COR-L47 (cell line): Measurements from ENCODE around the gene GPAT2.
"Not testable (repeated sequence)": the region's sequence is repeated elsewhere in the genome, so short reads cannot be mapped to it uniquely, and the experiment has no call there.

ENCODE experiments used
- DNase-seq: peaks from one replicate; lab custom pipeline; 2025; lab: John Stamatoyannopoulos, UW

GPAT2 gene

GRCh38 chr2:96064760-96065159, 30.0 kb upstream of the GPAT2 start:
- DNase-seq: not testable (repeated sequence)

GRCh38 chr2:96064047-96064675, 29.4 kb upstream of the GPAT2 start:
- DNase-seq: not testable (repeated sequence)

DNA sequence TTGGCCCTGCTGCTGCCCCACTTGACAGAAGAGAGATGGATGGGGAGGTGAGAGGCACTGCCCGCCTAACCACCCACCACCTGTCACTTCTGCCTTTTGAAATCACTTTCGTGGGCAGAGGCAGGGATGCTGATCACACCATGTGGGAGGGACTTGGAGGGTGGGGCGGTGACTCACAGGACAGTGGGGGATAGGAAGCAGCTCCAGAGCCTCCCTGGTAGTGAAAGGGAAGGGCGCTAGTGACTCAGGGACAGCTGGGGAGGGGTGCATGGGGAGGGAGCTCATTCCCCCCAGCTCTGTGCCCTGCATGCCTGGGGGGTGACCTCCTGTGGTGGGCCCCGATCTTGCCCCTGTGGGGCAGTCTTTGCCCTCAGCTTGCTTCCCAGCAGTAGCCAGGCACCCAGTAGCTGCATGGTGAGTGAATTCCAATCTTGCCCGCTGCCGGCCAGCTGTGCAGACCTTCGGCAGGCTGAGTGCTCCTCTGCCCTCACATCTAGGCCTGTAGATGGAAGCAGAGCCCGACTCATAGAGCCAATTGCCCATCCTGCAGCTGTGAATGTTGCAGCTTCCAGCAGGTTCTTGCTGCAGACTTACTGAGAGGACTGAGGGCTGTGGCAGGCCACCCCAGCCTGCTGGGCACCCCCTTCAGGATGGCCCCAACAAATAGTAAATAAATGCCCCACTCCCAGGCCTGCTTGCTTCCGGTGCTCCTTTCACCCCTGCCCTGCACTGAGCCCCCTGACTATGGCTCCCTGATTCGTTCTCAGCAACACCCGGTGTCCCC, 28.6 kb upstream of the GPAT2 start:
- DNase-seq: not testable (repeated sequence)

- DNase-seq: not testable (repeated sequence)
These were observed 27.8 kb upstream of the GPAT2 start for GRCh38 chr2:96062483-96062882.

GRCh38 chr2:96061901-96062300, 27.2 kb upstream of the GPAT2 start:
- not testable (repeated sequence) for DNase-seq

- not testable (repeated sequence) for DNase-seq
These were observed 26.6 kb upstream of the GPAT2 start for GRCh38 chr2:96061197-96061817.

GRCh38 chr2:96060325-96060724, 25.6 kb upstream of the GPAT2 start:
- DNase-seq: not testable (repeated sequence)

GRCh38 chr2:96059443-96059842, 24.7 kb upstream of the GPAT2 start:
- DNase-seq: not testable (repeated sequence)

DNA sequence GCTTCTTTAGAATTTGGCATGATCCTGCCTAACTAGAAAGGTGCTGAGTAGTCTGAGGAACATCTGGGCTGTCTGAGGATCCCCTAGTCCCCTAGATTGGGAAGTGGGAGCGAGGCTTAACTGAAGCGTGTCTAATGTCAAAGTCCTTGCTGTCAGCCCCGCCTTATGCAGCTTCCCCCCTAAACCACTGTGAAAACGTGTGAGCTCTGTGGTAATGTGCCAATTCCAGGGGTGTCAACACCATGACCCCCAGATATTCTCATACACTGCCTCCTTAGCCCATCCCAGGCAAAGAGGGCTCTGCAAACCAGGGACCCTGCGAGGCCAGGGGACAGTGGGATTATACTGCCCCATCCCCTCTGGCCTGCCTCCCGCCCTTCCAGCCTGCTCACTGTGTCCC, 21.1 kb upstream of the GPAT2 start:
- not testable (repeated sequence) for DNase-seq

- DNase-seq: not testable (repeated sequence)
These were observed 19.8 kb upstream of the GPAT2 start for GRCh38 chr2:96054537-96054936.

- DNase-seq: not testable (repeated sequence)
These were observed 18.7 kb upstream of the GPAT2 start for GRCh38 chr2:96053385-96053784.

DNA sequence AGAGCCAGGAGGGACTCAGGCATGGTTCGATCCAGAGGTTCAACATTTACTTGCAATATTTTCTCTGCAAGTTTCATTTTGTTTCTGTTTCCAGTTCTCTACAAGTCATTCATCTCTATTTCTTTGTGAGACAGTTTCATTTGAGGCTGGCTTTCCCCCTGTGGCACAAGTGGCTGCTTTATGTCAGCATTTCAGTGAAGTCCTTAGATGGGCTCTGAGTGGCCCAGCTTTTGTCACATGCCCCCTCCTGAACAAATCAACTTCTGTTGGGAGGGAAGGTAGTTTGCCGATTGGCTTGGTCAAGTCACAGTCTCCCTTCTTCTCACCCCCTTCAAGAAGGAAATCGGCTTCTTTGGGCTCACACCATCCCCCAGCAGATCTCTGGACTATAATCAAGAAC, 17.9 kb upstream of the GPAT2 start:
- DNase-seq: not testable (repeated sequence)

- DNase-seq: not testable (repeated sequence)
These were observed 15.2 kb upstream of the GPAT2 start for GRCh38 chr2:96049917-96050262.

DNA sequence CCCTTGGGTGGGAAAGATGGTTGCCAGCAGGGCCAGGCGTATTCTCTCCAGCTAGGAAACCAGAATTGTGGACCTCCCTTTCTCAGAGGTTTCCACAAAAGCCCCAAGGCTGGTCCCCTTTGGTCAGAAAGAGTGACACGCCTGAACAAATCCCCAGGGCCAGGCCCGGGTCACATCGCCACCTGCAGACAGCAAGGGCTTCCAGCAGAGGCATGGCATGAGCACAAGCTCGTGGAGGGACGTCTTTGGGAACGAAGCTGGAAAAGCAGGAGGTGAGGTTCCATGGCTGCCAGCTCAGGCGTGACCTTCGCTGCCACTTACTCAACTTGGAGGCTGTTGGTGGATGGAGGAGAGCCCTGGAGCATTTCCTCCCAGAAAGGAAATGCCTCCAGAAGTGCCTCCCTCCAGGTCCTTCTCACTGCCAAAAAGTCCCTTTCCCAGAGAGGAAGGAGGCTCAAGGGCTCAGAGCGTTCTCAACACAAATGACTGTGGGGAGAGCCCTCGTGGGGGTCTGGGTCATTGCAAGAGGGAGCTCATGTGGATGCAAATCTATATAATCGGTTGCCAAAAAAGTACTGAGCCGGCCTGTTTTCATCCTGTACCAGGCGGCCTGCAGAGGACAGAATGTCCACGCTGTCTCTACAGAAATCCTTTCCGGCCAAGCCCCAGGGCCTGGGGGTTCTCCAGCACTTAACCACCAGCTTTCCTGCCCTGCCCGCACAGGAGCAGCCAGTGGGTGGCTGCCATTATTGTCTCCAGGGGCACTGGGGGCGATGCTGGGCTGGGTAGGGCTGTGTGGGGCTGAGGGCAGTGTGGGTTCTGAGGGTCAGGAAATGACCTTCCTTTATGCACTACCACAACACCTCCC, 14.6 kb upstream of the GPAT2 start:
- not testable (repeated sequence) for DNase-seq

- not testable (repeated sequence) for DNase-seq
These were observed 838 bp upstream of the GPAT2 start for GRCh38 chr2:96035554-96035953.

DNA sequence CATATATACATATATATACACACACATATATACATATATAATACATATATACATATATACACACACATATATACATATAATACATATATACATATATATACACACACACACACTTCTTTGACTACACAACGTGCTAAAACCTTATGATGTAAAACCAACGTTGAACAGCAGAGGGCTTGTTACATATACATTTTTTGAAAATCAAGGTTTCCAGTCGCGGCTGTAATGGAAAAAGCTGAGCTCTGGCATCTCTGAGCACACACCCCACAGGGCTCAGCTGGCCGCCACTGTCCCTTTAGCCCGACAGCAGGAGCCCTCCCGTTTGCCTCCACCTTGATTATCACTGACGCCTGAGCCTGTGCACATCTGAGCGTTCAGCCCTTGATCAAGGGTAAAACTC, 719 bp downstream of the GPAT2 start:
- not testable (repeated sequence) for DNase-seq

DNA sequence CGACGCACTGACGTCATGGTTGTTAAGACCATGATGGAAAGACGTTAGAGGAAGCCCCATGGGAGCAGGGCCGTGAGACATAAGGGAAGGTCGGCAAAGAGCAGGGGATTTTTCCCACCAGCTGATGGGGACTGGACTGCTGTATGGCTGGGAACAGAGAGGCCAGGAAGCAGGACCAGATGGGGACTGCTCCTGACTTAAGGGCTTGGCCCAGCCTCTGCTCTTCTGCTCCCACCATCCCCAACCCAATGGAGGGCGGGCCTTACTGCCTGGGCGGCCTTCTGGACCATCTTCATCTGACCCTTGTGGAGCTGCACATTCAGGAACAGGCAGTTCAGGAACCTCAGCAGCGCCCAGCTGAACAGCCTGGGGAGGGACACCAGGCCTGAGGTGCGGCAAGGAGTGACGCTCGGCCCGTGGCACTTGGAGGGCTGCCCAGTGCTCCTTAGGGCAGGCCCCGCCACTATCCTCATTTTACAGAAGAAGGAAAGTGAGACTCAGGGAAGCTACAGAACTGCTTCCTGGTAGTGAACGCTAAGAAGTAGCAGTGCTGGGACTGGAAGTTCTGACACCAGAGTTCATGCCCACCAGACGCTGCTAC, 6.9 kb downstream of the GPAT2 start:
- not testable (repeated sequence) for DNase-seq

DNA sequence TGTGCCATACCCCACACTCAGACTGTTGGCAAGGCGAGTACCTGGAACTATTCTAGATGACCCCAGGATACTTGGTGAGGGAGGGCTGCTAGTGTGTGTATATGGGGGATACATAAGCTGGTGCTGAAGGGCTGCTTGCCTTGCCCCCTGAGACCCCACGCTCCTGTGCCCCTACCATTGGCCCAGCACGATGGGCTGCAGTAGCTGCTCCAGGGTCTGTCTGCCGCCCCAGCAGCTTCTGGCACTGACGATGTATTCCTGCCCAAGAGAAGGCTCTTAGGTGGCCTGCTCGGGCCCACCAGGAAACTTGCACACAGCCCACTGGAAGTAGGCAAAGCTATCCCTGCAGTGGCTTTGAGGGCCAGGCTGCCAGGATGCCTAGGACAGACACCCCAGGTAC, 9.0 kb downstream of the GPAT2 start:
- DNase-seq: not testable (repeated sequence)

DNA sequence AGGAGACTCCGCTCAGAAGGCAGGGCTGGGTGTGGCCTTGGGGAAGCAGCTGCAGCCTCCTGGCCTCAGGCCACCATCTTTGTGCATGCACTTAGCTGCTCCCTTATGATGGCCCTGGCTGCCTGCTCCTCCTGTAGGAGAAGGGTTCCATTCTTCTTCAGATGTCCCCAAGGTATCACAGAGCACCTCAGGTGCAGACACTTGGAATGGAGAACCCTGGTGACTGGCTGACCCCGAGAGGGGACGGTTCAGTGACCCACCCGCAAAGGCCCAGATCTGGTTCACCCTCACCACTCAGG, 9.6 kb downstream of the GPAT2 start:
- no peak for DNase-seq

DNA sequence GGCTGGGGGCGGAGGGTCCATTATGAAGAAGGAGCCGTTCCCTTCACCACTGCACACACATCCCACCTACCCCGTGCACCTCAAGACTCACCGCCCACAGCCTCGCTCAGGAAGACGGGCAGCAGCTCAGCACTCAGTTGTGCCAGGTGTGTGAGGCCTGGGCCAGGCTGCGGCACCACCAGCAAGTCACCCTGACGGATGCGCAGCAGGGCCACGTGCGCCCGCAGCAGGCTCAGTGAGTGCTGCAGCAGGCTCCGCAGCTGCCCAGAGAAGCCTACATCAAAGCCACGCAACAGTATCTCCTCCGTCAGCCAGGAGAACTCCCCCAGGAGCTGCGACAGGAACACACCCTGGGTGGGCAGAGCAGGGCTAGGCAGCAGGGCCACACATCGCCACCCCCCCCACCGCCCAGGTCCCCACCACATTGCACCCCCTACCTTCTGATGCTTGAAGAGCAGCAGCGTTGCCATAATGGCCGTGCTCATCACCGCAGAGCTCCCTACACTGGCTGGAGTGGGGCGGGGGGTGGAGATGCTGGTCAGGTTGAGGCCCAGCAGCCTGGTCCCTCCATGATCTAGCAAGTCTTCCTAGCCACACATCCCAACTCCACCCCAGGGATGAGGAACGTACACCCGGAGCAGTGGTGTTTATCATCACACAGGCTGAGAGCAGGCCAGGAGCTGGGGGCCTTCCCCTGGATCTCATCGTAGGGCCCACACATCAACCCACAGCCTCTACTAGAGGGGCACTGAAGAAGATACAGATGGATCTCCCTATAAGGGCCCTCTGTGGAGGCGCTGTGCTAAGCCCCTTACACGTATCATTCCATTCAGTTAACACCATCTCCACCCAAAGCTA, 10.2 kb downstream of the GPAT2 start:
- no peak for DNase-seq

DNA sequence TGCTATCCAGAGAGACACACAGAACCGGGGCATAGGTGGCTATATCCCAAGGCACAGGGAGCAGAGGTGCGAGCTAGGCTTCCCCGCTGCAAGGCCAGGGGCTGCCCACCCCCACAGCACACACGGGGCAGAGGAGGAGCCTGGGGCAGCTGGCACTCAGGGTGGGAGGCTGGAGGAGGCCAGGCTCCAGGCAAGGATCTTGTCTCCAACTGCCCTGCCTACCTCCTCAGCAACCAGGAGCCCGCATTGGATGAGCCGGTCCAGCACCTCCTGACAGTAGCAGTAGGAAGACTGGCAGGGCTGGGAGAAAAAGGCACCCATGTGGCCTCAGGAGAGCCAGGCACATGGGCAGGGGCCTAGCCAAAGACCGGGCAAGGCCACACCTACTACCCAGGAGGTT, 11.0 kb downstream of the GPAT2 start:
- DNase-seq: not testable (repeated sequence)
